ENCODE data around the gene TMEM271.

TMEM271 gene

GRCh38 chr4:612052-612748, 36.1 kb upstream of the TMEM271 start:
- Histone ChIP-seq H2AK5ac (ENCODE audit: low read length, severe bottlenecking) (no peak overlapping the region), H3K9ac (ENCODE audit: low read length) (no peak overlapping the region), H4K8ac (ENCODE audit: low read length) (no peak overlapping the region), H2BK5ac (ENCODE audit: low read depth, low read length, poor library complexity, severe bottlenecking) (no peak overlapping the region), H3K23ac (ENCODE audit: low read length in 2 of 2) (no peak overlapping the region), H3K4me1 (ENCODE audit: control insufficient read depth, insufficient read depth, low read depth, low read length) (peaks cover 10% of the 10 kb centered on the region), H3K79me1 (replicated peaks; ENCODE audit: low read length, poor library complexity, severe bottlenecking) (no peaks in the 10 kb centered on the region), H4K91ac (ENCODE audit: low read length) (no peak overlapping the region), H3K14ac (ENCODE audit: low read length in 2 of 2) (no peak overlapping the region), H2BK12ac (ENCODE audit: low read length in 2 of 2) (no peak overlapping the region), H2AFZ (ENCODE audit: low read depth, low read length) (no peak overlapping the region), H2BK15ac (ENCODE audit: low read depth, poor library complexity, severe bottlenecking) (no peak overlapping the region), H3K27me3 (ENCODE audit: control insufficient read depth in 1 of 2, insufficient read depth in 1 of 2, low read length in 2 of 2) (peaks cover 21 to 42% of the 10 kb centered on the region in 2 experiments), H3K18ac (ENCODE audit: low read depth in 1 of 2, low read length in 2 of 2) (no peak overlapping the region), H3K4ac (ENCODE audit: low read depth in 1 of 2, low read length in 2 of 2) (no peak overlapping the region), H3K4me3 (ENCODE audit: insufficient read depth in 1 of 2, low read depth in 1 of 2, low read length in 2 of 2) (no peak overlapping the region), H3K27ac (ENCODE audit: low read length, poor library complexity, severe bottlenecking) (no peak overlapping the region), H3K9me3 (ENCODE audit: control insufficient read depth, low read length) (no peaks in the 10 kb centered on the region), H3K4me2 (ENCODE audit: low read length, poor library complexity, severe bottlenecking) (no peak overlapping the region), H3K36me3 (ENCODE audit: control insufficient read depth in 1 of 2, insufficient read depth in 2 of 2, low read depth in 1 of 2, low read length in 2 of 2) (no peaks in the 10 kb centered on the region), H2BK120ac (ENCODE audit: low read depth, low read length) (no peak overlapping the region)
- DNase-seq = no peak
- 85% methylated on average over 22 of the region's 22 CpGs for WGBS

GRCh38 chr4:610411-611261, 34.5 kb upstream of the TMEM271 start:
- Histone ChIP-seq H3K18ac (ENCODE audit: low read depth in 1 of 2, low read length in 2 of 2) (no peak overlapping the region), H3K4me2 (ENCODE audit: low read length, poor library complexity, severe bottlenecking) (no peak overlapping the region), H3K4ac (ENCODE audit: low read depth in 1 of 2, low read length in 2 of 2) (no peak overlapping the region), H4K91ac (ENCODE audit: low read length) (peak overlapping the region; percentile 23), H3K27me3 (ENCODE audit: control insufficient read depth in 1 of 2, insufficient read depth in 1 of 2, low read length in 2 of 2) (peaks cover 21 to 52% of the 10 kb centered on the region in 2 experiments), H3K23ac (ENCODE audit: low read length in 2 of 2) (no peak overlapping the region), H3K79me1 (replicated peaks; ENCODE audit: low read length, poor library complexity, severe bottlenecking) (no peaks in the 10 kb centered on the region), H4K8ac (ENCODE audit: low read length) (no peak overlapping the region), H3K4me1 (ENCODE audit: control insufficient read depth, insufficient read depth, low read depth, low read length) (peaks cover 10% of the 10 kb centered on the region), H3K4me3 (ENCODE audit: insufficient read depth in 1 of 2, low read depth in 1 of 2, low read length in 2 of 2) (no peak overlapping the region), H2BK5ac (ENCODE audit: low read depth, low read length, poor library complexity, severe bottlenecking) (no peak overlapping the region), H2BK12ac (ENCODE audit: low read length in 2 of 2) (no peak overlapping the region), H2BK120ac (ENCODE audit: low read depth, low read length) (no peak overlapping the region), H3K9ac (ENCODE audit: low read length) (no peak overlapping the region), H3K9me3 (ENCODE audit: control insufficient read depth, low read length) (peaks cover 2% of the 10 kb centered on the region), H2BK15ac (ENCODE audit: low read depth, poor library complexity, severe bottlenecking) (no peak overlapping the region), H2AK5ac (ENCODE audit: low read length, severe bottlenecking) (no peak overlapping the region), H3K14ac (ENCODE audit: low read length in 2 of 2) (no peak overlapping the region), H3K27ac (ENCODE audit: low read length, poor library complexity, severe bottlenecking) (no peak overlapping the region), H2AFZ (ENCODE audit: low read depth, low read length) (no peak overlapping the region), H3K36me3 (ENCODE audit: control insufficient read depth in 1 of 2, insufficient read depth in 2 of 2, low read depth in 1 of 2, low read length in 2 of 2) (no peaks in the 10 kb centered on the region)
- WGBS = 64% methylated on average over 10 of the region's 10 CpGs
- no peak for DNase-seq

- no peak overlapping the region for H2AK5ac ChIP-seq (ENCODE audit: low read length, severe bottlenecking)
- H3K27me3 ChIP-seq (ENCODE audit: control insufficient read depth in 1 of 2, insufficient read depth in 1 of 2, low read length in 2 of 2) = peaks cover 21 to 45% of the 10 kb centered on the region in 2 experiments
- no peak overlapping the region for H2BK120ac ChIP-seq (ENCODE audit: low read depth, low read length)
- H3K9ac ChIP-seq (ENCODE audit: low read length) = no peak overlapping the region
- peak overlapping the region in 1 of 2 experiments; percentile 20 for H3K4me3 ChIP-seq (ENCODE audit: insufficient read depth in 1 of 2, low read depth in 1 of 2, low read length in 2 of 2)
- no peak overlapping the region for H2BK5ac ChIP-seq (ENCODE audit: low read depth, low read length, poor library complexity, severe bottlenecking)
- H2BK15ac ChIP-seq (ENCODE audit: low read depth, poor library complexity, severe bottlenecking) = no peak overlapping the region
- H3K4ac ChIP-seq (ENCODE audit: low read depth in 1 of 2, low read length in 2 of 2) = no peak overlapping the region
- no peak overlapping the region for H2AFZ ChIP-seq (ENCODE audit: low read depth, low read length)
- H2BK12ac ChIP-seq (ENCODE audit: low read length in 2 of 2) = no peak overlapping the region
- no peak overlapping the region for H3K14ac ChIP-seq (ENCODE audit: low read length in 2 of 2)
- no peak overlapping the region for H3K18ac ChIP-seq (ENCODE audit: low read depth in 1 of 2, low read length in 2 of 2)
- 66% methylated on average over 8 of the region's 8 CpGs for WGBS
- no peak overlapping the region for H4K91ac ChIP-seq (ENCODE audit: low read length)
- H3K9me3 ChIP-seq (ENCODE audit: control insufficient read depth, low read length) = peaks cover 2% of the 10 kb centered on the region
- no peaks in the 10 kb centered on the region for H3K79me1 ChIP-seq (replicated peaks; ENCODE audit: low read length, poor library complexity, severe bottlenecking)
- peaks cover 10% of the 10 kb centered on the region for H3K4me1 ChIP-seq (ENCODE audit: control insufficient read depth, insufficient read depth, low read depth, low read length)
- no peak overlapping the region for H4K8ac ChIP-seq (ENCODE audit: low read length)
- H3K36me3 ChIP-seq (ENCODE audit: control insufficient read depth in 1 of 2, insufficient read depth in 2 of 2, low read depth in 1 of 2, low read length in 2 of 2) = no peaks in the 10 kb centered on the region
- H3K23ac ChIP-seq (ENCODE audit: low read length in 2 of 2) = no peak overlapping the region
- DNase-seq = no peak
- no peak overlapping the region for H3K27ac ChIP-seq (ENCODE audit: low read length, poor library complexity, severe bottlenecking)
- no peak overlapping the region for H3K4me2 ChIP-seq (ENCODE audit: low read length, poor library complexity, severe bottlenecking)
Measured at GRCh38 chr4:609400-610050, 33.4 kb upstream of the TMEM271 start.

GRCh38 chr4:608236-608635, 32.1 kb upstream of the TMEM271 start:
- Histone ChIP-seq H3K4me1 (ENCODE audit: control insufficient read depth, insufficient read depth, low read depth, low read length) (peaks cover 10% of the 10 kb centered on the region), H3K27me3 (ENCODE audit: control insufficient read depth in 1 of 2, insufficient read depth in 1 of 2, low read length in 2 of 2) (peaks cover 17 to 49% of the 10 kb centered on the region in 2 experiments), H2BK5ac (ENCODE audit: low read depth, low read length, poor library complexity, severe bottlenecking) (no peak overlapping the region), H3K27ac (ENCODE audit: low read length, poor library complexity, severe bottlenecking) (no peak overlapping the region), H4K91ac (ENCODE audit: low read length) (no peak overlapping the region), H3K9me3 (ENCODE audit: control insufficient read depth, low read length) (peaks cover 2% of the 10 kb centered on the region), H3K23ac (ENCODE audit: low read length in 2 of 2) (no peak overlapping the region), H3K79me1 (replicated peaks; ENCODE audit: low read length, poor library complexity, severe bottlenecking) (no peaks in the 10 kb centered on the region), H3K14ac (ENCODE audit: low read length in 2 of 2) (no peak overlapping the region), H2BK12ac (ENCODE audit: low read length in 2 of 2) (no peak overlapping the region), H3K4me3 (ENCODE audit: insufficient read depth in 1 of 2, low read depth in 1 of 2, low read length in 2 of 2) (no peak overlapping the region), H3K9ac (ENCODE audit: low read length) (no peak overlapping the region), H2BK120ac (ENCODE audit: low read depth, low read length) (no peak overlapping the region), H3K36me3 (ENCODE audit: control insufficient read depth in 1 of 2, insufficient read depth in 2 of 2, low read depth in 1 of 2, low read length in 2 of 2) (no peaks in the 10 kb centered on the region), H3K4me2 (ENCODE audit: low read length, poor library complexity, severe bottlenecking) (no peak overlapping the region), H2AK5ac (ENCODE audit: low read length, severe bottlenecking) (no peak overlapping the region), H2BK15ac (ENCODE audit: low read depth, poor library complexity, severe bottlenecking) (no peak overlapping the region), H3K18ac (ENCODE audit: low read depth in 1 of 2, low read length in 2 of 2) (no peak overlapping the region), H3K4ac (ENCODE audit: low read depth in 1 of 2, low read length in 2 of 2) (no peak overlapping the region), H2AFZ (ENCODE audit: low read depth, low read length) (no peak overlapping the region), H4K8ac (ENCODE audit: low read length) (no peak overlapping the region)
- no peak for DNase-seq
- WGBS = 46% methylated on average over 4 of the region's 7 CpGs

Data from mesenchymal stem cell (in vitro differentiated cells and primary cell).